CD14-positive monocyte (primary cell): ENCODE results near the gene WWOX. TPM values are rescaled to one million over a fixed set of nuclear protein-coding genes. Genes with fewer than 3 reads are reported as not detected.

Source experiments
- DNase-seq, 3 donors: peaks; one replicate each; pipeline ENCODE4 v3.0.0-alpha.2; 2011 to 2022
- H2AFZ ChIP-seq: 2 replicates; pipeline ENCODE4 v1.6.0; 2012; ENCODE audit warnings: mild to moderate bottlenecking, low read depth, low read length, inconsistent platforms; ENCODE audit not compliant: insufficient read depth, poor library complexity, severe bottlenecking
- H3K27ac ChIP-seq, 2 donors: 1 replicate in 1 of 2; 2 replicates in 1 of 2; pipeline ENCODE4 v1.5.1; 2012 to 2013; ENCODE audit warnings: low read length in 2 of 2, control low read depth in 1 of 2, inconsistent platforms in 1 of 2, low read depth in 1 of 2, mild to moderate bottlenecking in 1 of 2
- H3K27me3 ChIP-seq, 2 donors: one replicate each; pipeline versions ENCODE4 v1.6.0 to v1.6.1; 2011 to 2013; ENCODE audit warnings: low read length in 2 of 2; ENCODE audit not compliant: control insufficient read depth in 2 of 2, insufficient read depth in 2 of 2
- H3K36me3 ChIP-seq, 2 donors: replicated peaks in 1 of 2; 1 replicate in 1 of 2; 2 replicates in 1 of 2; pipeline versions ENCODE4 v1.5.1 to v1.6.1; 2012 to 2013; ENCODE audit warnings: low read length in 2 of 2, control low read depth in 1 of 2, inconsistent platforms in 1 of 2, mild to moderate bottlenecking in 1 of 2; ENCODE audit not compliant: insufficient read depth in 2 of 2, control insufficient read depth in 1 of 2
- H3K4me1 ChIP-seq, 2 donors: 1 replicate in 1 of 2; 2 replicates in 1 of 2; pipeline versions ENCODE4 v1.5.1 to v1.6.1; 2012 to 2013; ENCODE audit warnings: low read length in 2 of 2, control low read depth in 1 of 2, inconsistent platforms in 1 of 2, mild to moderate bottlenecking in 1 of 2, moderate library complexity in 1 of 2; ENCODE audit not compliant: insufficient read depth in 2 of 2, control insufficient read depth in 1 of 2
- H3K4me2 ChIP-seq: replicated peaks from 2 replicates; pipeline ENCODE3; 2012; ENCODE audit warnings: low read length, moderate library complexity, mild to moderate bottlenecking; ENCODE audit not compliant: poor library complexity, severe bottlenecking; ENCODE audit errors: extremely low read depth
- H3K4me3 ChIP-seq, 3 experiments: fragments of 200-600 bp in 1 of 3; sonication (generic) in 1 of 3; replicated peaks in 1 of 3; 1 replicate in 2 of 3; 2 replicates in 1 of 3; pipeline ENCODE4 v1.5.1; 2011 to 2013; ENCODE audit warnings: low read length in 3 of 3, mild to moderate bottlenecking in 3 of 3, control low read depth in 2 of 3, low read depth in 2 of 3, inconsistent platforms in 1 of 3, moderate library complexity in 1 of 3
- H3K79me2 ChIP-seq: 2 replicates; pipeline ENCODE4 v1.6.0; 2012; ENCODE audit warnings: mild to moderate bottlenecking, control low read depth, inconsistent platforms, low read length, moderate library complexity; ENCODE audit not compliant: insufficient read depth
- H3K9ac ChIP-seq: 2 replicates; pipeline ENCODE4 v1.6.0; 2017; ENCODE audit warnings: low read length, mild to moderate bottlenecking; ENCODE audit not compliant: insufficient read depth, poor library complexity, severe bottlenecking
- H3K9me3 ChIP-seq, 2 donors: replicated peaks in 1 of 2; 1 replicate in 1 of 2; 2 replicates in 1 of 2; pipeline versions ENCODE4 v1.5.1 to v1.6.1; 2012 to 2013; ENCODE audit warnings: low read length in 2 of 2, control low read depth in 1 of 2; ENCODE audit not compliant: control insufficient read depth in 1 of 2, insufficient read depth in 1 of 2
- H4K20me1 ChIP-seq: 2 replicates; pipeline ENCODE4 v1.6.0; 2012; ENCODE audit warnings: mild to moderate bottlenecking, low read length, control low read depth, moderate library complexity; ENCODE audit not compliant: insufficient read depth
- H3K27ac Mint-ChIP-seq, 7 donors: one replicate each; pipeline ENCODE4 v1.8.0; 2020; ENCODE audit warnings: mild to moderate bottlenecking in 7 of 7, mixed read lengths in 7 of 7, moderate library complexity in 6 of 7, inconsistent platforms in 2 of 7
- H3K27me3 Mint-ChIP-seq, 3 donors: one replicate each; pipeline ENCODE4 v1.8.0; 2021 to 2022; ENCODE audit warnings: low read depth in 3 of 3, mild to moderate bottlenecking in 3 of 3, mixed read lengths in 3 of 3, moderate library complexity in 3 of 3, inconsistent platforms in 1 of 3
- H3K36me3 Mint-ChIP-seq, 2 donors: one replicate each; pipeline ENCODE4 v1.8.0; 2020; ENCODE audit warnings: mixed read lengths in 2 of 2, inconsistent platforms in 1 of 2, mild to moderate bottlenecking in 1 of 2
- H3K4me1 Mint-ChIP-seq: one replicate; pipeline ENCODE4 v1.8.0; 2020; ENCODE audit warnings: mild to moderate bottlenecking, mixed read lengths
- H3K4me3 Mint-ChIP-seq, 2 donors: one replicate each; pipeline ENCODE4 v1.8.0; 2020; ENCODE audit warnings: mild to moderate bottlenecking in 2 of 2, mixed read lengths in 2 of 2, moderate library complexity in 1 of 2
- H3K9me3 Mint-ChIP-seq, 7 donors: one replicate each; pipeline ENCODE4 v1.8.0; 2020 to 2022; ENCODE audit warnings: mixed read lengths in 7 of 7, mild to moderate bottlenecking in 6 of 7, moderate library complexity in 6 of 7, inconsistent platforms in 2 of 7
- CTCF ChIP-seq: fragments of 200-600 bp; IDR thresholded peaks from one replicate; pipeline ENCODE4 v1.8.0; 2022; ENCODE audit warnings: antibody characterized with exemption, mild to moderate bottlenecking
- WGBS: methylation state at CpG from one replicate; pipeline ENCODE4 v1.1.5; 2013; ENCODE audit warnings: missing lambda C conversion rate; ENCODE audit not compliant: insufficient coverage; 5-methylcytosine and 5-hydroxymethylcytosine counted together
- intact Hi-C, 2 donors: fragments of 100-400 bp; cut with micrococcal nuclease; formaldehyde crosslinking; loops; one replicate each; pipeline versions ENCODE4 v1.15.0 to v1.15.1; 2023
- polyA plus RNA-seq, 3 donors: library from polyadenylated mRNA; depleted of rRNA in 1 of 3; unstranded in 2 of 3; stranded (reverse) in 1 of 3; fragments of 300-500 nt in 2 of 3; fragments of >200 nt in 1 of 3; fragmentation: Illumina TruSeq in 2 of 3; gene quantifications; 1 replicate in 2 of 3; 2 replicates in 1 of 3; pipeline ENCODE4 v1.2.3, GENCODE V29; 2012 to 2021

The WWOX gene
- polyA plus RNA-seq, 3 donors = 4.0 to 7.0 (median 6.3) TPM

DNA sequence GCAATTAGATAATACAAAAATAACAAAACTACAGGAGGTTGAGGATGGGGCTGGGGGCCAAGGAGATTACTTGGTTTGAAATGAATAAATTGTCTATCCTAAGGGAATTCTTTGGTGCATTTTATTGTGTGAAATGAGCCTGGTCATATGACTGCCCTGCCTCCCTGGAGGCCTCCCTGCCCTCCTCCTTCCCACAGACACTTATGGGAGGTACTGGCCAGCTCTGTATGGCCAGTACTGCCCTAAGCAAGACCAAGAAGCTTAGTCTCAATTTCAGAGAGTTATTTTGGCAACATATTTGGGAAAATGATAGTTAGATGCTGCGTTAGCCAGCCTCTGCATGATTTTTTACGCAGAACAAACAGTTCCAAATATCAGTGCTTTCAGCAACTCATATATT, 511.9 kb downstream of the WWOX start:
- peaks cover 0 to 6% (median 0%) of the 10 kb centered on the region in 7 donors for H3K9me3 Mint-ChIP-seq
- intact Hi-C loops = no loop called here
- H3K27me3 Mint-ChIP-seq = peaks cover 1 to 3% (median 1%) of the 10 kb centered on the region in 3 donors

DNA sequence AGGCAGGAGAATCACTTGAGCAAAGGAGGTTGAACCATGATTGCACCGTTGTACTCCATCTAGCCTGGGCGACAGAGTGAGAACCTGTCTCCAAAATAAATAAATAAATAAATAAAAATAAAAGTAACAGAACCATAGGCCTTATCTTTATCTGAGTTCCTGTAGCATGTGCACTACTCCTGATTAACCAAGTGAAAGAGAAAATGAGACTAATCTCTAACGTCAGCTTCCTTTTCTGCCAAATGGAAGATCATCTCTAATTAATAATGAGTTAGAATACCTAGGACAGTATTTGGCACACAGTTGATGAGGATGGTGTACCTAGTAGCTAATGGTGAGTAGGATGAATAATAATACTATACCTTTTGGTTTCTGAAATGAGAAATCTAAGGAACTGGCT, 520.4 kb downstream of the WWOX start:
- no peak overlapping the region for H3K27ac ChIP-seq
- DNase-seq = no peak
- peaks cover 5 to 19% of the 10 kb centered on the region in 2 donors for H3K9me3 ChIP-seq
- H3K4me2 ChIP-seq = no peak overlapping the region
- no peaks in the 10 kb centered on the region for H3K36me3 ChIP-seq
- no peak overlapping the region for H3K4me3 ChIP-seq
- Mint-ChIP-seq H3K27ac (no peak overlapping the region), H3K9me3 (peaks cover 3 to 22% (median 15%) of the 10 kb centered on the region in 7 donors), H3K4me3 (no peak overlapping the region), H3K27me3 (peaks cover 0 to 2% (median 1%) of the 10 kb centered on the region in 3 donors), H3K36me3 (no peaks in the 10 kb centered on the region), H3K4me1 (no peaks in the 10 kb centered on the region)
- H3K4me1 ChIP-seq = no peaks in the 10 kb centered on the region
- H3K27me3 ChIP-seq = no peaks in the 10 kb centered on the region
- H3K9ac ChIP-seq = no peak overlapping the region
- no peak overlapping the region for H2AFZ ChIP-seq
- no peak for TF ChIP-seq CTCF
- no peaks in the 10 kb centered on the region for H4K20me1 ChIP-seq
- intact Hi-C loops = no loop called here
- H3K79me2 ChIP-seq = no peaks in the 10 kb centered on the region
- WGBS = no CpG with 5 or more reads among the region's 3 CpGs

More for the DNA sequence above, 511.9 kb downstream of the WWOX start:
- Histone ChIP-seq H3K36me3 (no peaks in the 10 kb centered on the region), H4K20me1 (no peaks in the 10 kb centered on the region), H3K9ac (no peak overlapping the region), H3K27ac (no peak overlapping the region), H2AFZ (no peak overlapping the region), H3K4me2 (no peak overlapping the region), H3K4me3 (no peak overlapping the region), H3K79me2 (no peaks in the 10 kb centered on the region), H3K9me3 (no peaks in the 10 kb centered on the region), H3K27me3 (no peaks in the 10 kb centered on the region), H3K4me1 (no peaks in the 10 kb centered on the region)
- Mint-ChIP-seq H3K4me3 (no peak overlapping the region), H3K36me3 (no peaks in the 10 kb centered on the region), H3K4me1 (peaks cover 2% of the 10 kb centered on the region), H3K27ac (no peak overlapping the region)
- no CpG with 5 or more reads among the region's 2 CpGs for WGBS
- no peak for TF ChIP-seq CTCF
- no peak for DNase-seq
